Measurements from ENCODE around the gene ARHGAP30. TPM values are rescaled to one million over a fixed set of nuclear protein-coding genes. Genes with fewer than 3 reads are reported as not detected.
"Not testable (repeated sequence)": the region's sequence is repeated elsewhere in the genome, so short reads cannot be mapped to it uniquely, and the experiment has no call there.

The ARHGAP30 gene
- total RNA-seq, 1 experiment from 2014 or later, result 0.36 TPM

- H3K27me3 ChIP-seq (ENCODE audit: control insufficient read depth, insufficient read depth, low read length), result no peaks in the 10 kb centered on the region
- ChIA-PET CTCF (no interaction called here), POLR2A (no interaction called here)
- ATAC-seq, result no peak
- BruUV-seq (replicated peaks), result no TSS peak
- in situ Hi-C loops (cut with HindIII; ENCODE audit: low pct_unique_long_range_greater_than_20kb, low sequenced_read_pairs) (no loop called here), intact Hi-C loops (cut with micrococcal nuclease; ENCODE audit: unreplicated experiment) (no loop called here)
- TF ChIP-seq SIN3A (IDR thresholded peaks at IDR 0.05; ENCODE audit: borderline replicate concordance, insufficient read depth, low read depth, low read length), result no peak
- no peak for TF ChIP-seq TCF7L2 (IDR thresholded peaks at IDR 0.05; ENCODE audit: low read depth, low read length)
- no peak for TF ChIP-seq POLR2AphosphoS5 (IDR thresholded peaks at IDR 0.05; ENCODE audit: low read depth, low read length)
- no peak for TF ChIP-seq REST (IDR thresholded peaks at IDR 0.05; ENCODE audit: insufficient read depth in 1 of 2, low read depth in 2 of 2, low read length in 1 of 2)
- no peak for TF ChIP-seq CTCF (IDR thresholded peaks at IDR 0.05)
- H3K27ac ChIP-seq (ENCODE audit: low read length), result no peak overlapping the region
- H3K36me3 ChIP-seq (ENCODE audit: control insufficient read depth, insufficient read depth, low read length), result no peaks in the 10 kb centered on the region
- H3K4me1 ChIP-seq (ENCODE audit: control insufficient read depth, insufficient read depth, low read length), result no peaks in the 10 kb centered on the region
- no peak for DNase-seq (ENCODE audit: low read depth, low spot score)
- no peaks in the 10 kb centered on the region for H3K9me3 ChIP-seq (ENCODE audit: control insufficient read depth, insufficient read depth, low read depth, low read length)
- H3K4me3 ChIP-seq (ENCODE audit: low read depth in 2 of 2, low read length in 2 of 2), result no peak overlapping the region
These were observed 1.1 kb downstream of the ARHGAP30 start for GRCh38 chr1:161068306-161069234.

GRCh38 chr1:161066694-161067093, 3.0 kb downstream of the ARHGAP30 start:
- Histone ChIP-seq H3K4me3 (ENCODE audit: low read depth in 2 of 2, low read length in 2 of 2) (no peak overlapping the region), H3K27ac (ENCODE audit: low read length) (no peak overlapping the region), H3K4me1 (ENCODE audit: control insufficient read depth, insufficient read depth, low read length) (no peaks in the 10 kb centered on the region), H3K36me3 (ENCODE audit: control insufficient read depth, insufficient read depth, low read length) (no peaks in the 10 kb centered on the region), H3K9me3 (ENCODE audit: control insufficient read depth, insufficient read depth, low read depth, low read length) (no peaks in the 10 kb centered on the region), H3K27me3 (ENCODE audit: control insufficient read depth, insufficient read depth, low read length) (no peaks in the 10 kb centered on the region)
- CTCF ChIA-PET, result no interaction called here
- TF ChIP-seq CTCF (IDR thresholded peaks at IDR 0.05) (no peak), TCF7L2 (IDR thresholded peaks at IDR 0.05; ENCODE audit: low read depth, low read length) (no peak), REST (IDR thresholded peaks at IDR 0.05; ENCODE audit: insufficient read depth in 1 of 2, low read depth in 2 of 2, low read length in 1 of 2) (no peak), SIN3A (IDR thresholded peaks at IDR 0.05; ENCODE audit: borderline replicate concordance, insufficient read depth, low read depth, low read length) (no peak), POLR2AphosphoS5 (IDR thresholded peaks at IDR 0.05; ENCODE audit: low read depth, low read length) (no peak)
- intact Hi-C loops (cut with micrococcal nuclease; ENCODE audit: unreplicated experiment), result no loop called here
- no peak for ATAC-seq
- POLR2A ChIA-PET, result no interaction called here
- in situ Hi-C loops (cut with HindIII; ENCODE audit: low pct_unique_long_range_greater_than_20kb, low sequenced_read_pairs), result no loop called here
- BruUV-seq (replicated peaks), result no TSS peak
- DNase-seq (ENCODE audit: low read depth, low spot score), result no peak

- intact Hi-C loops (cut with micrococcal nuclease; ENCODE audit: unreplicated experiment); DNase-seq (ENCODE audit: low read depth, low spot score); BruUV-seq (replicated peaks); ATAC-seq; H3K4me1 ChIP-seq (ENCODE audit: control insufficient read depth, insufficient read depth, low read length); H3K27me3 ChIP-seq (ENCODE audit: control insufficient read depth, insufficient read depth, low read length); H3K36me3 ChIP-seq (ENCODE audit: control insufficient read depth, insufficient read depth, low read length); CTCF ChIA-PET; H3K9me3 ChIP-seq (ENCODE audit: control insufficient read depth, insufficient read depth, low read depth, low read length); H3K4me3 ChIP-seq (ENCODE audit: low read depth in 2 of 2, low read length in 2 of 2); in situ Hi-C loops (cut with HindIII; ENCODE audit: low pct_unique_long_range_greater_than_20kb, low sequenced_read_pairs); H3K27ac ChIP-seq (ENCODE audit: low read length): not testable (repeated sequence)
- POLR2A ChIA-PET, result interaction anchor here (0.6 kb wide), 1 partner anchor 10 kb away, joined by 3 read pairs; no protein-coding TSS in a partner anchor
These were observed 4.0 kb downstream of the ARHGAP30 start for GRCh38 chr1:161065681-161066080.

Measured in Panc1 (cell line).